AG04449 (cell line): ENCODE data around the gene FERMT3.

ENCODE experiments used
- CTCF ChIA-PET: fragments of 350-600 bp; formaldehyde crosslinking; extraction: SDS; loops from one replicate; lab custom pipeline; 2021; ENCODE audit warnings: antibody characterized with exemption; lab: Yijun Ruan, JAX
- POLR2A ChIA-PET: fragments of 400-600, 350-600 bp; formaldehyde crosslinking; extraction: SDS; loops from one replicate; lab custom pipeline; 2020; ENCODE audit warnings: antibody characterized with exemption, inconsistent platforms; lab: Yijun Ruan, JAX
- DNase-seq: peaks from one replicate; pipeline ENCODE4 v3.0.0-alpha.2; 2010; ENCODE audit warnings: low read depth, low spot score
- H3K4me3 ChIP-seq: 2 replicates; pipeline ENCODE4 v1.5.1; 2011; ENCODE audit warnings: low read depth, mild to moderate bottlenecking, control low read depth, low read length
- TF ChIP-seq, protein P1 (sequence below): IDR thresholded peaks from one replicate; pipeline ENCODE4 v1.5.1; 2011; ENCODE audit warnings: mild to moderate bottlenecking, moderate library complexity, low read length, control low read depth, inconsistent platforms; ENCODE audit not compliant: insufficient read depth; ENCODE audit errors: missing control alignments

FERMT3 gene

DNA sequence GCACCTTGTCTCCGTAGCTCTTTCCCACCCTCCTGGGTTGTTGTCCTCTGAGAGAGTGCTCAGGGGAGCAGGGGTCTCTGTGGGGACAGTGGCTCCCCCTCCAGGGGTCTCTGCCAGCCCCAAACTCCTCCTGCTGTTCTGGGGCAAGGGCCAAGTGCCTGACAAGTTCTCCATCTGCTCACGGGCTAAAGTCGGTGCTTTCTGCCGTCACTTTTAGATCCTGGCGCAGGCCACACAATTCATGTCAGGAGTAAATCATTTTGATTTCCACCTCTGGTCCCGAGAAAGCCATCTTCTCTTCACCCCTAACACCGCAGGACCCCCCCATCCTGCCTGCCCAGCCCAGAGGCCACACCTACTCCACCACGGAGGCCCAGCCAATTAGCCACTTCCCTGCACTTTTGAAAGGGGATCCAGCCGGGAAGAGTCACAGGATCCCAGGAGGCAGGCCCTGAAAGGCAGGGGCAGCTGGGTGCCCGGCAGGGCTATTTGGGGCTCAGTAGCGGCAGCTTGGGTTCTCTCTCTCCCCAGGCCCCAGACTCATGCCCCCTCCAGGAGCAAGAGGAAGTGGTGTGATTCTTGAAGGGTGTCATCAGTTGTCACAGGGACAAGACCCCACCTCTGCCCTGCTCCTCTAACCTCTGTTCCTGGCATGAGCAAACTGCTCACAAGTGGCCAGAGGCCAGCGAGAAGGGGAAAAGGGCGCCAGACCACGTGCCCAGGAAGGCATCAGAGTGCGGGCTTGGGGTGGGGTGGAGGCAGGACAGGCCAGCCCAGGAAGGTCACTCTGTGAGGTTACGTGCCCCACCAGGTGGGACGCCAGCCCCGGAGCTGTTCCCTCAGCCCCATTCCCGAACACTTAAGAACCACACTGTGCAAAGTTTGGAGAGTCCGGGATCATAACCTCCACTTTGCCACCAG is 41.9 kb upstream of the FERMT3 start:
- peak overlapping the region; percentile 67 for H3K4me3 ChIP-seq
- CTCF ChIA-PET: interaction anchor here (0.9 to 9.3 kb wide), 9 partner anchors 13 to 330 kb away, joined by 3 to 96 read pairs (median 3); no protein-coding TSS in a partner anchor
- TF ChIP-seq, protein P1, sequence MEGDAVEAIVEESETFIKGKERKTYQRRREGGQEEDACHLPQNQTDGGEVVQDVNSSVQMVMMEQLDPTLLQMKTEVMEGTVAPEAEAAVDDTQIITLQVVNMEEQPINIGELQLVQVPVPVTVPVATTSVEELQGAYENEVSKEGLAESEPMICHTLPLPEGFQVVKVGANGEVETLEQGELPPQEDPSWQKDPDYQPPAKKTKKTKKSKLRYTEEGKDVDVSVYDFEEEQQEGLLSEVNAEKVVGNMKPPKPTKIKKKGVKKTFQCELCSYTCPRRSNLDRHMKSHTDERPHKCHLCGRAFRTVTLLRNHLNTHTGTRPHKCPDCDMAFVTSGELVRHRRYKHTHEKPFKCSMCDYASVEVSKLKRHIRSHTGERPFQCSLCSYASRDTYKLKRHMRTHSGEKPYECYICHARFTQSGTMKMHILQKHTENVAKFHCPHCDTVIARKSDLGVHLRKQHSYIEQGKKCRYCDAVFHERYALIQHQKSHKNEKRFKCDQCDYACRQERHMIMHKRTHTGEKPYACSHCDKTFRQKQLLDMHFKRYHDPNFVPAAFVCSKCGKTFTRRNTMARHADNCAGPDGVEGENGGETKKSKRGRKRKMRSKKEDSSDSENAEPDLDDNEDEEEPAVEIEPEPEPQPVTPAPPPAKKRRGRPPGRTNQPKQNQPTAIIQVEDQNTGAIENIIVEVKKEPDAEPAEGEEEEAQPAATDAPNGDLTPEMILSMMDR: no peak
- POLR2A ChIA-PET: no interaction called here
- no peak for DNase-seq

DNA sequence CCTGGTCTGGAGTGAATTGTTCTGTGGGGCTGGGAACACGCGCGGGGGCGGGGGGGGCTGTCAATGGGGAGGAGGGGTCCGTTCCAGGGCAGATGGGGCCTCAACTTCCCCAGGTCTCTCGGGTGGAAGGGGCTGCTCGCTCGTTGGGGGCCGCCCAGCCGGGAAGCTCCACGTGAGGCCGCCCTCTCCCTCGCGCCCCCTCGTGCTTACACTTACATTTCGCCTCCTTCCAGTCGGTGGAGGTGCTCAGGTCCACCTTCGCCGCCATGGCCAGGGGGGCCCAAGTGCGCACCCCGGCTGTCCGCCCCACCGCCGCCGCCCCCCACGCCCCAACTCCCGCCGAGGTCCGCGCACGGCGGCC is 41.1 kb upstream of the FERMT3 start:
- POLR2A ChIA-PET: no interaction called here
- CTCF ChIA-PET: interaction anchor here (0.9 to 9.3 kb wide), 5 partner anchors 14 to 169 kb away, joined by 3 to 96 read pairs (median 5); no protein-coding TSS in a partner anchor
- DNase-seq: no peak
- peak overlapping the region; percentile 67 for H3K4me3 ChIP-seq
- TF ChIP-seq, protein P1: peak; percentile 32

DNA sequence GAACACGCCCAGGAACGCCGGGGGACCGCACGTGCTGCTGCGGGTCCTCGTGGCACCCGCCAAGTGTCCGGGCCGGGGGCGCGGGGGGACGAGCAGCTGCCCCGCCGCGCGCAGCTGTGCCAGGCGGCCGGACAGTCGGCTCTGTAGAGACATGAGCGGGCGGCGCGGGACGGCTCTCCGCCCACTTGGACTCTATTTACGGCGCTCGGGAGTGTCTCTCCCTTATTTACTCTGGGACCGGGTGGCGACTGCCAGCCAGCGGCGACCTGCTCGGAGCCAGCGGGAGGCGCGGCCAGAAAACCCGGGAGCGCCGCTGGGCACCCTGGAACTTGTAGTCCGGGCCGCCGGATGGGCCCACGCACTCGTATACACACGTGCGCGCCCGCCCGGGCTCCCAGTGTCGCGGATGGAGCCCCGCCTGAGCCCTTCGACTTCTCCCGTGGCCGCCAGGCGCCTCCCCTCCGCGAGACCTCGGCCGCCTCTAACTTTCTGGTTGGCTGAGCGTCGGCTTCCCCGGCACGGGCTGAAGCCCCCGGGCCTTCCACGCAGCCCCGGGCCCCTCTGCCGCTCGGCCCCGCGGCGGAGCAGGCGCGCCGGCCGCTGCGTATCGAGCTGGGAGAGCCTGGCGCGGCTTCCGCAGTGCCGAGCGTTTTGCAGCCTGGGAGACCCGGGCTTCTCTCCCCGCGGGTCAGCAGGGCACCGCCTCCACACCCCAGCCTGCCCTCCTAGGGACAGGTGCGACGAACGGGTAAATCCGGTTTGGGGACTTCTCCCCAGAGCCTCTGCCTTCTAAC is 40.5 kb upstream of the FERMT3 start, which contains the start of gene MACROD1:
Gene MACROD1 (minus strand): TSS at position 272 of the 794 bp plus-strand sequence. CDS start 119 bp downstream, at position 153.
- no peak for DNase-seq
- POLR2A ChIA-PET: interaction anchor here (1.0 kb wide), 1 partner anchor 166 kb away, joined by 3 read pairs; no protein-coding TSS in a partner anchor
- TF ChIP-seq, protein P1: no peak
- H3K4me3 ChIP-seq: peak within 1 kb of the TSS; percentile 67
- CTCF ChIA-PET: interaction anchor here (0.9 to 9.3 kb wide), 5 partner anchors 14 to 170 kb away, joined by 3 to 96 read pairs (median 5); no protein-coding TSS in a partner anchor

DNA sequence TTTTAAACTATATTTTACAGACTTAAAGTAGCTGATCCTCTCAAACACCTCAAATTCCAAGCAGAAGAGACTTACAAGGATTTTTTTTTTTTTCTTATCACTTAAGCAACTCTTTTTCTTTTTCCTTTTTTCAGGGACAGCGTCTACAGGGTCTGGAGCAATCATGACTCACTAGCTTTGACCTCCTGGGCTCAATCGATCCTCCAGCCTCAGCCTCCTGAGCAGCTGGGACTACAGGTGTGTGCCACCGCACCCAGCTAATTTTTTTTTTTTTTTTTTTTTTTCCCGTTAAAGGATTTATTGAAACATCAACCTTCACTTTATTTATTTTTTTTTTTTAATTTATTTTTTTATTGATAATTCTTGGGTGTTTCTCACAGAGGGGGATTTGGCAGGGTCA is 36.1 kb upstream of the FERMT3 start:
- no peak overlapping the region for H3K4me3 ChIP-seq
- CTCF ChIA-PET: interaction anchor here (1.0 to 1.3 kb wide), 4 partner anchors 131 to 333 kb away, joined by 3 to 4 read pairs (median 4); no protein-coding TSS in a partner anchor
- DNase-seq: no peak
- TF ChIP-seq, protein P1: no peak
- POLR2A ChIA-PET: no interaction called here

DNA sequence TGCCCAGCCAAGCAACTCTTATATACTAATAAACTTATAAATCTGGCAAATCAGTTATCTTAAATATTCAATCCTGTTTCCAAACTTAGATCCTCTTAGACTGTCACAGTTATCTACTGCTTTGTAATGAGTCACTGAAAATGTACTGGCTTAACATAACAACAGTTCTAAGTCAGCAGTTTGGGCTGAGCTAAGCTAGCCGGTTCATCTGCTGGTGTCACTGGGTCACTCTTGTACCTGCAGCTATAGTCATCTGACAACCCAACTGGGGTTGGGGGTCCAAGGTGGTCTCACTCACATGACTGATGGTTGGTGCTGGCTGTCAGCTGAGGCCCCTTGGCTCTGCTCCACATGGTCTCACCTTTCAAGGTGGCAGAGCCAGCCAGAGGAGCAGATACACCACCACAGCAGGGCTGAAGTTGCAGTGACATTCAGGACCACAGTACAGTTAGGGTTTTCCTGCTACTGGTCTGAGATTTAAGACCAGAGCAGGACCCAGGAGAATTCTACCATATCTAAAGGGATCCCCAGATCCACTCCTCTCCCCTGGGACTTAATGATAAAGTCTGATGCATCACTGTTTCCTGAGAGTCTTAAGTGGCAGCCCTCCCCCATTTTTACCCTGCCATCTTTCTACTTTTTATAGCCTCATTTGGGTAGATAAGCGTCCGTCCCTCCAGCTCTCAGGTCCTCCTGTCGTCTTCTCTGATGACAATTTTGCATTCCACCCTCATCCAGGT is 32.7 kb upstream of the FERMT3 start:
- no peak for DNase-seq
- no peak overlapping the region for H3K4me3 ChIP-seq
- TF ChIP-seq, protein P1: no peak
- CTCF ChIA-PET: interaction anchor here (1.5 kb wide), 1 partner anchor 12 kb away, joined by 5 read pairs; the partner anchor contains the start of gene STIP1
- POLR2A ChIA-PET: interaction anchor here (1.4 kb wide), 1 partner anchor 12 kb away, joined by 3 read pairs; the partner anchor contains the start of gene STIP1
